Tibial nerve (tissue), 4 donors: ENCODE data around the gene MBOAT2. TPM values are rescaled to one million over a fixed set of nuclear protein-coding genes. Genes with fewer than 3 reads are reported as not detected.

ENCODE experiments used
- DNase-seq, 2 donors: peaks; one replicate each; pipeline ENCODE4 v3.0.0-alpha.2; 2019; ENCODE audit warnings: low spot score in 2 of 2
- H3K27ac ChIP-seq, 4 donors: fragments of 200-600 bp; sonication (generic) in 3 of 4; one replicate each; pipeline ENCODE4 v1.5.1; 2017 to 2019; ENCODE audit warnings: mild to moderate bottlenecking in 1 of 4
- H3K27me3 ChIP-seq, 2 donors: fragments of 200-600 bp; sonication (generic) in 1 of 2; one replicate each; pipeline versions ENCODE4 v1.5.1 to v1.6.0; 2017 to 2019
- H3K36me3 ChIP-seq, 3 donors: fragments of 200-600 bp; sonication (generic); one replicate each; pipeline ENCODE4 v1.5.1; 2018 to 2019
- H3K4me1 ChIP-seq, 4 donors: fragments of 200-600 bp; sonication (generic) in 3 of 4; one replicate each; pipeline ENCODE4 v1.5.1; 2017 to 2019
- H3K4me3 ChIP-seq, 4 donors: fragments of 200-600 bp; sonication (generic) in 3 of 4; one replicate each; pipeline ENCODE4 v1.5.1; 2017 to 2019; ENCODE audit warnings: mild to moderate bottlenecking in 1 of 4, moderate library complexity in 1 of 4
- H3K9me3 ChIP-seq, 4 donors: fragments of 200-600 bp; sonication (generic) in 3 of 4; one replicate each; pipeline ENCODE4 v1.5.1; 2017 to 2019
- EP300 ChIP-seq, 2 donors: sonication (generic); formaldehyde crosslinking; IDR thresholded peaks; one replicate each; pipeline ENCODE4 v1.6.1; 2017; ENCODE audit warnings: antibody characterized with exemption in 2 of 2, mild to moderate bottlenecking in 1 of 2
- POLR2A ChIP-seq, 2 donors: fragments of 450-650 bp; IDR thresholded peaks; one replicate each; pipeline ENCODE4 v1.6.1; 2017; ENCODE audit warnings: antibody characterized with exemption in 2 of 2, mild to moderate bottlenecking in 2 of 2, moderate library complexity in 2 of 2
- WGBS, 2 donors: methylation state at CpG; one replicate each; pipeline ENCODE4 v1.1.5; 2018; 5-methylcytosine and 5-hydroxymethylcytosine counted together
- total RNA-seq, 4 donors: library from RNA; depleted of rRNA; stranded (reverse); fragments of >200 nt; gene quantifications; one replicate each; pipeline ENCODE4 v1.1.0, GENCODE V29; 2016
- TF ChIP-seq, protein P1 (sequence below), 5 experiments: fragments of 200-600 bp in 3 of 5; fragments of 450-650 bp in 2 of 5; sonication (generic) in 3 of 5; IDR thresholded peaks; one replicate each; pipeline ENCODE4 v1.5.1; 2016 to 2019; ENCODE audit warnings: antibody characterized with exemption in 5 of 5, mild to moderate bottlenecking in 3 of 5, moderate library complexity in 2 of 5

The MBOAT2 gene
- total RNA-seq, 4 donors from 2014 or later = 23.7 to 56.2 (median 45.5) TPM

DNA sequence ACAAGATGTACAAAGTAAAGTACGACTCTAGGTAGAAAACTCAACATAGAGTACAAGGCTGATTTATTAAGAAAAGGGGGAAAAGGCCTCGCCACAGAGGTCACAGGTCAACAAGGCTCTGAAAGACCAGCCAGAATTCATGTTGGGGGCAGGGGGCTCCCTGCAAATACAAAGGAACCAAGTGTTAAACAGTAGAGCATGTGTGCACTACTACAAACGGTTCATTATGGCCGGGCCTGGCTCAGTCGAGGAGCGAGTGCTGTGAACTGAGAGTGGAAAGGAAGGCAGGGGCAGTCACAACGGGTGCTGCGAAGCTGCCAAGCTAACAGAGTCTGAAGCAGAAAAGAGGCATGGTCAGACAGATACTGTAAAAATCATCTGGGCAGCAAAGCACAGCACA lies 77.1 kb downstream of the MBOAT2 start:
- Histone ChIP-seq H3K36me3 (no peaks in the 10 kb centered on the region), H3K4me3 (no peak overlapping the region), H3K9me3 (no peaks in the 10 kb centered on the region), H3K4me1 (peaks cover 0 to 25% (median 5%) of the 10 kb centered on the region in 4 donors), H3K27ac (peak overlapping the region in 2 of 4 donors; percentile 46 to 60), H3K27me3 (no peaks in the 10 kb centered on the region)
- DNase-seq = peak in 1 of 2 donors; percentile 15
- 41 to 50% methylated on average over 8 of the region's 8 CpGs for WGBS, 2 donors
- TF ChIP-seq EP300 (IDR thresholded peaks at IDR 0.05) (peak in 1 of 2 donors; percentile 71), POLR2A (IDR thresholded peaks at IDR 0.05) (no peak)

DNA sequence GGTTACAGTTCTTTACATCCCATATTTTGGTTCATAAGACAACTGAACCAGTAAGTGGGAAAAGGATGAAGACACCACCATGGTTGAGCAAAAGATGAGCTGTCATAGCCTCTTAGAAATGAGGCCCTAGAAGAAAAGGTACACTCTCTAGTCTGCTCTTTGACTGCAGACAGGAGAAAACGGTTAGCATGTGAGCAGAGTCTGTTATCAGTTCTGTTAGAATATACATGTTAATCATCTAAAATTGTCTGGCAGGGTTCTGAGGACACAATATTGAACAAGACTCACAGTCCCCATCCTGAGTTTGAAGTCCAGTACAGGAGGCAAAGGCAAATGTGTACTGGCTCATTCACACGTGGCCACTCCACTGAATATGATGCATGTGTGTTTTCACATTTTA lies 78.1 kb downstream of the MBOAT2 start:
- no peaks in the 10 kb centered on the region for H3K27me3 ChIP-seq
- 77 to 81% methylated on average over 2 of the region's 2 CpGs for WGBS, 2 donors
- no peak for DNase-seq
- no peaks in the 10 kb centered on the region for H3K36me3 ChIP-seq
- peaks cover 0 to 25% (median 5%) of the 10 kb centered on the region in 4 donors for H3K4me1 ChIP-seq
- H3K27ac ChIP-seq = peak overlapping the region in 1 of 4 donors; percentile 52
- no peak overlapping the region for H3K4me3 ChIP-seq
- TF ChIP-seq POLR2A (IDR thresholded peaks at IDR 0.05) (no peak), EP300 (IDR thresholded peaks at IDR 0.05) (no peak)
- TF ChIP-seq, protein P1, sequence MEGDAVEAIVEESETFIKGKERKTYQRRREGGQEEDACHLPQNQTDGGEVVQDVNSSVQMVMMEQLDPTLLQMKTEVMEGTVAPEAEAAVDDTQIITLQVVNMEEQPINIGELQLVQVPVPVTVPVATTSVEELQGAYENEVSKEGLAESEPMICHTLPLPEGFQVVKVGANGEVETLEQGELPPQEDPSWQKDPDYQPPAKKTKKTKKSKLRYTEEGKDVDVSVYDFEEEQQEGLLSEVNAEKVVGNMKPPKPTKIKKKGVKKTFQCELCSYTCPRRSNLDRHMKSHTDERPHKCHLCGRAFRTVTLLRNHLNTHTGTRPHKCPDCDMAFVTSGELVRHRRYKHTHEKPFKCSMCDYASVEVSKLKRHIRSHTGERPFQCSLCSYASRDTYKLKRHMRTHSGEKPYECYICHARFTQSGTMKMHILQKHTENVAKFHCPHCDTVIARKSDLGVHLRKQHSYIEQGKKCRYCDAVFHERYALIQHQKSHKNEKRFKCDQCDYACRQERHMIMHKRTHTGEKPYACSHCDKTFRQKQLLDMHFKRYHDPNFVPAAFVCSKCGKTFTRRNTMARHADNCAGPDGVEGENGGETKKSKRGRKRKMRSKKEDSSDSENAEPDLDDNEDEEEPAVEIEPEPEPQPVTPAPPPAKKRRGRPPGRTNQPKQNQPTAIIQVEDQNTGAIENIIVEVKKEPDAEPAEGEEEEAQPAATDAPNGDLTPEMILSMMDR (IDR thresholded peaks at IDR 0.05) = no peak
- no peaks in the 10 kb centered on the region for H3K9me3 ChIP-seq

DNA sequence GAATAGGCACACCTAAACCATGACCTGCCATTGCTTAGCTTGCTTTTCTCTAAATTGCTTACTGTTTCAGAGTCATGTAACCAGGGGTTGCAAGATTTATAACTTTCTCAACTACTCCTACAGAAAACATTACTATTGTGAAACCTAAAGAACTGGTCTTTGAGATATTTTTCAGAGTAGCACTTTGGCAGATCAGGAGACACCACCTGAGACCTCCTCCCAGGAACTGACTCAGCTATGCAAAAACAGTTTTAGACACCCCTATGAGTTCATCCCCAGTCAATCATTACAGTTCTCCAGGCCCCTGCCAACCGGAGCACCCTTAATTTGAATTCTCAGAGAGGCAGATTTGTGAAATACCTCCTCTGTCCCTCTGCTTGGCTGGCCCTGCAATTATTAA lies 80.3 kb downstream of the MBOAT2 start:
- no peak overlapping the region for H3K27ac ChIP-seq
- DNase-seq = no peak
- H3K27me3 ChIP-seq = no peaks in the 10 kb centered on the region
- no peak overlapping the region for H3K4me3 ChIP-seq
- peaks cover 0 to 21% (median 5%) of the 10 kb centered on the region in 4 donors for H3K4me1 ChIP-seq
- WGBS, 2 donors = 63 to 83% methylated on average over 1 of the region's 1 CpG
- H3K9me3 ChIP-seq = no peaks in the 10 kb centered on the region
- no peaks in the 10 kb centered on the region for H3K36me3 ChIP-seq
- TF ChIP-seq POLR2A (IDR thresholded peaks at IDR 0.05) (no peak), EP300 (IDR thresholded peaks at IDR 0.05) (no peak)
- TF ChIP-seq, protein P1 (IDR thresholded peaks at IDR 0.05) = no peak

DNA sequence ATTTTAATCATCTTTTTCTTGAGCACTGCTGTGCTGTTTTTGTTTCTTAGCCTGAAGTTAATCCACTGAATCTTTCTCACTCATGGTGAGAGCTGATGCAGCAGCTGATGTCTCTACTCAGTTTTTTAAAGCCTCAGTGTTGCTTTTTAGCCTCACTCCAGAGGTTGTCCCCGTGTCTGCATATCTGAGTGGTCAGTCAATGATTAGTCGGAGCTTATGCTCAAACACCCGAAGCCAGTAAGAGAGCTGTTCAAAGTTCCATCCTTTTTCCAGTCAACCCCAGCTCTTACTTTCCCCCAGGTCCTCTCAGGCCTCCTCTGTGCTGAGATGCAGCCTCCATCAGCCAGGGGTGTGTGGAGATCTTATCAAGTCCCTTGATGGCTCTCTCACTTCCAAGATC lies 81.1 kb downstream of the MBOAT2 start:
- no peaks in the 10 kb centered on the region for H3K9me3 ChIP-seq

DNA sequence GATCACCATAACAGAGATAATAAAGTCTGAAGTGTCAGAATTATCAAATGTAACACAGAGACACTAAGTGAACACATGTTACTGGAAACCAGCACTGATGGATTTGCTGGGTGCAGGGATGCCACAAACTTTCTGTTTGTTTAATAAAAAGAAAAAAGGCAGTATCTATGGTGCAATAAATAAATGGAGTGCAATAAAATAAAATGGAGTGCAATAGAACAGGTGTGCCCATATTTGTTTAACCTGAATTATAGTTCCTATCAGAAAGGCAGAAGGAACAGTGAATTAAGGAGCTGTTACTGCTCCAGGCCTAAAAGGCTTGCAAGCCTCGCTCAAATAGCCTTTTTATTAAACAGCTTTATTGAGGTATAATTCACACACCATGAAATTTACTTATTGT lies 85.1 kb downstream of the MBOAT2 start:
- Histone ChIP-seq H3K4me3 (no peak overlapping the region), H3K36me3 (peaks cover 0 to 3% (median 0%) of the 10 kb centered on the region in 3 donors), H3K4me1 (peaks cover 0 to 5% (median 0%) of the 10 kb centered on the region in 4 donors), H3K27ac (no peak overlapping the region), H3K27me3 (no peaks in the 10 kb centered on the region), H3K9me3 (no peaks in the 10 kb centered on the region)
- DNase-seq = no peak
- TF ChIP-seq EP300 (IDR thresholded peaks at IDR 0.05) (no peak), POLR2A (IDR thresholded peaks at IDR 0.05) (no peak)
- TF ChIP-seq, protein P1 (IDR thresholded peaks at IDR 0.05) = no peak
- 94% methylated on average over 1 of the region's 1 CpG for WGBS, 2 donors

More for the DNA sequence above, 81.1 kb downstream of the MBOAT2 start:
- no peak for DNase-seq
- no peaks in the 10 kb centered on the region for H3K27me3 ChIP-seq
- H3K36me3 ChIP-seq = no peaks in the 10 kb centered on the region
- TF ChIP-seq EP300 (IDR thresholded peaks at IDR 0.05) = no peak
- TF ChIP-seq, protein P1 (IDR thresholded peaks at IDR 0.05) = no peak
- TF ChIP-seq POLR2A (IDR thresholded peaks at IDR 0.05) = no peak
- no peak overlapping the region for H3K4me3 ChIP-seq
- H3K27ac ChIP-seq = no peak overlapping the region
- 77 to 86% methylated on average over 3 of the region's 3 CpGs for WGBS, 2 donors
- H3K4me1 ChIP-seq = peaks cover 0 to 19% (median 2%) of the 10 kb centered on the region in 4 donors
